ENCODE results near the gene SLX9. TPM values are rescaled to one million over a fixed set of nuclear protein-coding genes. Genes with fewer than 3 reads are reported as not detected.

SLX9 gene
- total RNA-seq, 1 experiment from 2014 or later, result 77.2 TPM

DNA sequence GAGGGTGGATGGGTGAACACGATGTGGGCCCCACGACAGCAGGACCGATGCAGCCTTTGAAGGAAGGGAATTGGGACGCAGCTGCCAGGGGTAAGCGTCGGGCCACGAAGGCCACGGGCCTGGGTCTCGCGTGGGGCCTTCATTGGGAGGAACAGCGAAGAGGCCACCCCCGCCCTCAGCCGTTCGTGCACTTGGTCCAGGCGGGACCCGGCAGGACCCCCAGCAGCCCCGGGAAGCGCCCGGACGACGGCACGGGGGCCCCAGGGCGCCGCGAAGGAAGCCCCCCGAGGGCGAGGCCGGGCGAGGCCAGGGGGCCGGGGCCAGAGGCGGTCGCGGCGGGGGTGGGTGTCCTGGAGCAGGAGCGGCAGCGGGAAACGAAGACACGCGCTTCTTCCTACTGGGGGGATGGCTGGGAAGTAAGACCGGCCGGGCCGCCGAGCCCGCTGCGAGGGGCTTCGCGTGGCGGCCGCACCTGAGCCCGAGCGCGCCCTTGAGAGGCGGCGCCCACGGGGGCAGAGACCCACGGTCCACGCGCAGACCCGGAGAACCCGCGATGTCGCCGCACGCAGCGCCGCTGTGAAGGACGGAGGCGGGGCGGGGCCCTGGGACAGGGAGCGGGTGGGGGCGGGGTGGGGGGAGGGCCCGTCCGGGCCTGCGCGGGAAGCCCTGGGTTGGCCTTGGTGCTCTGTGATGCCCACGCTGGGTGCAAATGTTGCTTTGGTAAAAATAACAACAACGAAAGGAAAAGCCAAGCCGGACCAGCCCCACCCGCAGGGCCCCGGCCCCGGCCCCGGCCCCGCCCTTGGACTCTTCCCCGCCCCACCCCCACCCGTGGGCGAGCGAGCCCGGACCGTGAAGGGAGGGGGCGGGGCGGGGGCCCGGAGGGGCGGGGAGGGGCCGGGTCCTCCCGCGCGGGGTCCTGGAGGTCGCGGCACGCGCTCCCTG, 78.6 kb downstream of the SLX9 start (continued):
- TF ChIP-seq, protein P1, sequence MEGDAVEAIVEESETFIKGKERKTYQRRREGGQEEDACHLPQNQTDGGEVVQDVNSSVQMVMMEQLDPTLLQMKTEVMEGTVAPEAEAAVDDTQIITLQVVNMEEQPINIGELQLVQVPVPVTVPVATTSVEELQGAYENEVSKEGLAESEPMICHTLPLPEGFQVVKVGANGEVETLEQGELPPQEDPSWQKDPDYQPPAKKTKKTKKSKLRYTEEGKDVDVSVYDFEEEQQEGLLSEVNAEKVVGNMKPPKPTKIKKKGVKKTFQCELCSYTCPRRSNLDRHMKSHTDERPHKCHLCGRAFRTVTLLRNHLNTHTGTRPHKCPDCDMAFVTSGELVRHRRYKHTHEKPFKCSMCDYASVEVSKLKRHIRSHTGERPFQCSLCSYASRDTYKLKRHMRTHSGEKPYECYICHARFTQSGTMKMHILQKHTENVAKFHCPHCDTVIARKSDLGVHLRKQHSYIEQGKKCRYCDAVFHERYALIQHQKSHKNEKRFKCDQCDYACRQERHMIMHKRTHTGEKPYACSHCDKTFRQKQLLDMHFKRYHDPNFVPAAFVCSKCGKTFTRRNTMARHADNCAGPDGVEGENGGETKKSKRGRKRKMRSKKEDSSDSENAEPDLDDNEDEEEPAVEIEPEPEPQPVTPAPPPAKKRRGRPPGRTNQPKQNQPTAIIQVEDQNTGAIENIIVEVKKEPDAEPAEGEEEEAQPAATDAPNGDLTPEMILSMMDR (IDR thresholded peaks at IDR 0.05), result no peak
- no peak for TF ChIP-seq JUN (CRISPR knock-in tag; IDR thresholded peaks at IDR 0.05)
- no peak for TF ChIP-seq CREM (CRISPR knock-in tag; IDR thresholded peaks at IDR 0.05)
- TF ChIP-seq, protein P2, sequence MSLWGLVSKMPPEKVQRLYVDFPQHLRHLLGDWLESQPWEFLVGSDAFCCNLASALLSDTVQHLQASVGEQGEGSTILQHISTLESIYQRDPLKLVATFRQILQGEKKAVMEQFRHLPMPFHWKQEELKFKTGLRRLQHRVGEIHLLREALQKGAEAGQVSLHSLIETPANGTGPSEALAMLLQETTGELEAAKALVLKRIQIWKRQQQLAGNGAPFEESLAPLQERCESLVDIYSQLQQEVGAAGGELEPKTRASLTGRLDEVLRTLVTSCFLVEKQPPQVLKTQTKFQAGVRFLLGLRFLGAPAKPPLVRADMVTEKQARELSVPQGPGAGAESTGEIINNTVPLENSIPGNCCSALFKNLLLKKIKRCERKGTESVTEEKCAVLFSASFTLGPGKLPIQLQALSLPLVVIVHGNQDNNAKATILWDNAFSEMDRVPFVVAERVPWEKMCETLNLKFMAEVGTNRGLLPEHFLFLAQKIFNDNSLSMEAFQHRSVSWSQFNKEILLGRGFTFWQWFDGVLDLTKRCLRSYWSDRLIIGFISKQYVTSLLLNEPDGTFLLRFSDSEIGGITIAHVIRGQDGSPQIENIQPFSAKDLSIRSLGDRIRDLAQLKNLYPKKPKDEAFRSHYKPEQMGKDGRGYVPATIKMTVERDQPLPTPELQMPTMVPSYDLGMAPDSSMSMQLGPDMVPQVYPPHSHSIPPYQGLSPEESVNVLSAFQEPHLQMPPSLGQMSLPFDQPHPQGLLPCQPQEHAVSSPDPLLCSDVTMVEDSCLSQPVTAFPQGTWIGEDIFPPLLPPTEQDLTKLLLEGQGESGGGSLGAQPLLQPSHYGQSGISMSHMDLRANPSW (CRISPR knock-in tag; conservative IDR thresholded peaks at IDR 0.05; ENCODE audit: low read depth), result no peak
- TF ChIP-seq, protein P3, sequence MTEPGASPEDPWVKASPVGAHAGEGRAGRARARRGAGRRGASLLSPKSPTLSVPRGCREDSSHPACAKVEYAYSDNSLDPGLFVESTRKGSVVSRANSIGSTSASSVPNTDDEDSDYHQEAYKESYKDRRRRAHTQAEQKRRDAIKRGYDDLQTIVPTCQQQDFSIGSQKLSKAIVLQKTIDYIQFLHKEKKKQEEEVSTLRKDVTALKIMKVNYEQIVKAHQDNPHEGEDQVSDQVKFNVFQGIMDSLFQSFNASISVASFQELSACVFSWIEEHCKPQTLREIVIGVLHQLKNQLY (CRISPR knock-in tag; IDR thresholded peaks at IDR 0.05), result no peak
- no peak for TF ChIP-seq MXD4 (CRISPR knock-in tag; IDR thresholded peaks at IDR 0.05; ENCODE audit: borderline replicate concordance)
- TF ChIP-seq ZNF317 (CRISPR knock-in tag; IDR thresholded peaks at IDR 0.05; ENCODE audit: borderline replicate concordance, low read depth), result no peak

DNA sequence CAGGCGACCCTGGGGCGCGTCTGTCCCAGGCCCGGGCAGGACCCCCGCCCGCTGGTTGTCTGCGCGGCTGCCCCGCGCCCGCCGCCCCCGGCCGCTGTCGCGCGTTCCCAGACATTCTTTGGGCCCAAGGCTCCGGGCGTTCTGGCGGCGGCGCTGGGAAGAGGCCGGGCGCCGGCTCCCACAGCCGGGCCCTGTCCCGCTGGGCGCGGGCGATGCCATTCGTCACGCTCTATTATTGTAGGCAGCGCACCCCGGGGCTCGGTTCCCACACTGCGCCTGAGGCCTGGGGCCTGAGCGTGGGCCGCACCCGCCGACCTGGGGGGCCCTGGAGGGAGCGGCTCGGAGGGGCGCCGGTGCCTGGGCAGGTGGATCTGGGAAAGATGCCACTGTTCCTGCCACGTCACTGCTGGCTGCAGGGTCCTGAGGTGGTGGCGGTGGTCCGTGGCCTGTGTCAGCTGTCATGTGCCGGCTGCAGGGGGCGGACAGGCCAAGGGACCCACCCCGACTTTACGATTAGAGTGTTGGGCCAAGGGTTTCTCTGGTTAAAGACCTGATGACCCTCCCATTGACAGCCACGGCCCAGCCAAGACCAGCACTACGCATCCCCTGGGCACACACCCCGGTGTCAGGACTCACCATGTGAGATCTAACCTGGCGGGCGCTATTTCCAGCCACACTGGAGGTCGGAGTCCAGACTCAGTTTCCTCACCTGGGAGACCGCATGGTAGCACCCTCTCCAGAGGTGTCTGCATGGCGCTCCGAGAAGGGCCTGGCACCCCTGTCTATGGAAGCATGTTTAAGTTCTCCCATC, 79.5 kb downstream of the SLX9 start:
- Mint-ChIP-seq H3K4me3 (peak overlapping the region; percentile 40), H3K36me3 (peaks cover 10% of the 10 kb centered on the region), H3K4me1 (peaks cover 1% of the 10 kb centered on the region; the same call in 1 of the 2 replicates), H3K27me3 (ENCODE audit: low read depth) (peaks cover 48% of the 10 kb centered on the region), H3K9me3 (peaks cover 12% of the 10 kb centered on the region), H3K27ac (no peak overlapping the region)
- DNase-seq (ENCODE audit: low spot score), result peak; percentile 33
- CTCF ChIA-PET, result interaction anchor here (1.5 kb wide), 1 partner anchor 119 kb away, joined by 5 read pairs; no protein-coding TSS in a partner anchor
- TF ChIP-seq CBFB (CRISPR knock-in tag; IDR thresholded peaks at IDR 0.05; ENCODE audit: low read depth) (no peak), TCF7 (CRISPR knock-in tag; IDR thresholded peaks at IDR 0.05; ENCODE audit: low read depth) (0 out of 2 replicates have a peak, but pooled peaks have one; percentile 26)
- peak; percentile 47; the same call in 1 of the 2 replicates for ATAC-seq
- POLR2A ChIA-PET, result no interaction called here

DNA sequence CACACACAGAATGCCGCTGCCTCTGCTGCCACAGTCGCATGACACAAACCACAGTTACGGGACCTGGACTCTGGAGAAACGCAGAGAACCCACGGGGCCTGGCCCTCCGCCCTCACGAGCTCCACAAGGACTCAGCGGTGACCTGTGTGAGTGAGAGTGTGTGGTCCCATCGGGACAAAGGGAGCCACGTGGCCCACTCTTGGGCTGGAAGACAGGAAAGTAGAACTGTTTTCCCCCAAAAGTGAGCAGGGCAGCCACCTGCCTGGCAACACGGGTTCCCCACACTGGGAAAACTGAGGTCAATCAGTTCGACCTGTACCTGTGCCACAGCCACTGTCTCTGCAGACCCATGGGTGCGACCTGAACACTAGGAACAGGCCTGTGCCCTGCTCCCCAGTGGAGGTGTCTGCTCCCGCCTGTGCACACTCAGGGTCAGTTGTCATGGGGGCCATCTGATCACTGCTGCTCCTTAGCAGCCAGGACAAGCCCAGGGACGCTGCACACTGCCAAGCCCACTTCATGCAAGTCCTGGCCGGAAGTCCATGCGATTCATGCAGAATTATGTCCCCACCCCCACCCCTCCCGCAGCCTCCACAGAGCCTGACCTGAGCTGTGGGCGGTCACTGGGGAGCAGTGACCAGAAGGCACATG, 80.2 kb downstream of the SLX9 start:
- ChIA-PET CTCF (interaction anchor here (1.5 kb wide), 1 partner anchor 118 kb away, joined by 5 read pairs; no protein-coding TSS in a partner anchor), POLR2A (no interaction called here)
- H3K9me3 Mint-ChIP-seq, result peaks cover 19% of the 10 kb centered on the region
- no peaks in the 10 kb centered on the region for H3K4me1 Mint-ChIP-seq
- H3K36me3 Mint-ChIP-seq, result peaks cover 13% of the 10 kb centered on the region
- peak overlapping the region; percentile 40; the same call in 1 of the 2 replicates for H3K4me3 Mint-ChIP-seq
- peaks cover 50% of the 10 kb centered on the region for H3K27me3 Mint-ChIP-seq (ENCODE audit: low read depth)
- DNase-seq (ENCODE audit: low spot score) (peak; percentile 9), ATAC-seq (no peak)
- no peak overlapping the region for H3K27ac Mint-ChIP-seq
- TF ChIP-seq HMGA2 (CRISPR knock-in tag; IDR thresholded peaks at IDR 0.05), result no peak
- no peak for TF ChIP-seq NR1H2 (CRISPR knock-in tag; IDR thresholded peaks at IDR 0.05)
- TF ChIP-seq, protein P4, sequence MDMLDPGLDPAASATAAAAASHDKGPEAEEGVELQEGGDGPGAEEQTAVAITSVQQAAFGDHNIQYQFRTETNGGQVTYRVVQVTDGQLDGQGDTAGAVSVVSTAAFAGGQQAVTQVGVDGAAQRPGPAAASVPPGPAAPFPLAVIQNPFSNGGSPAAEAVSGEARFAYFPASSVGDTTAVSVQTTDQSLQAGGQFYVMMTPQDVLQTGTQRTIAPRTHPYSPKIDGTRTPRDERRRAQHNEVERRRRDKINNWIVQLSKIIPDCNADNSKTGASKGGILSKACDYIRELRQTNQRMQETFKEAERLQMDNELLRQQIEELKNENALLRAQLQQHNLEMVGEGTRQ (CRISPR knock-in tag; IDR thresholded peaks at IDR 0.05), result no peak
- TF ChIP-seq TEAD1 (CRISPR knock-in tag; IDR thresholded peaks at IDR 0.05), result no peak
- TF ChIP-seq, protein P5, sequence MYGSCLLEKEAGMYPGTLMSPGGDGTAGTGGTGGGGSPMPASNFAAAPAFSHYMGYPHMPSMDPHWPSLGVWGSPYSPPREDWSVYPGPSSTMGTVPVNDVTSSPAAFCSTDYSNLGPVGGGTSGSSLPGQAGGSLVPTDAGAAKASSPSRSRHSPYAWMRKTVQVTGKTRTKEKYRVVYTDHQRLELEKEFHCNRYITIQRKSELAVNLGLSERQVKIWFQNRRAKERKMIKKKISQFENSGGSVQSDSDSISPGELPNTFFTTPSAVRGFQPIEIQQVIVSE (CRISPR knock-in tag; IDR thresholded peaks at IDR 0.05; ENCODE audit: borderline replicate concordance), result no peak
- no peak for TF ChIP-seq NFE2L1 (CRISPR knock-in tag; IDR thresholded peaks at IDR 0.05)
- TF ChIP-seq, protein P6, sequence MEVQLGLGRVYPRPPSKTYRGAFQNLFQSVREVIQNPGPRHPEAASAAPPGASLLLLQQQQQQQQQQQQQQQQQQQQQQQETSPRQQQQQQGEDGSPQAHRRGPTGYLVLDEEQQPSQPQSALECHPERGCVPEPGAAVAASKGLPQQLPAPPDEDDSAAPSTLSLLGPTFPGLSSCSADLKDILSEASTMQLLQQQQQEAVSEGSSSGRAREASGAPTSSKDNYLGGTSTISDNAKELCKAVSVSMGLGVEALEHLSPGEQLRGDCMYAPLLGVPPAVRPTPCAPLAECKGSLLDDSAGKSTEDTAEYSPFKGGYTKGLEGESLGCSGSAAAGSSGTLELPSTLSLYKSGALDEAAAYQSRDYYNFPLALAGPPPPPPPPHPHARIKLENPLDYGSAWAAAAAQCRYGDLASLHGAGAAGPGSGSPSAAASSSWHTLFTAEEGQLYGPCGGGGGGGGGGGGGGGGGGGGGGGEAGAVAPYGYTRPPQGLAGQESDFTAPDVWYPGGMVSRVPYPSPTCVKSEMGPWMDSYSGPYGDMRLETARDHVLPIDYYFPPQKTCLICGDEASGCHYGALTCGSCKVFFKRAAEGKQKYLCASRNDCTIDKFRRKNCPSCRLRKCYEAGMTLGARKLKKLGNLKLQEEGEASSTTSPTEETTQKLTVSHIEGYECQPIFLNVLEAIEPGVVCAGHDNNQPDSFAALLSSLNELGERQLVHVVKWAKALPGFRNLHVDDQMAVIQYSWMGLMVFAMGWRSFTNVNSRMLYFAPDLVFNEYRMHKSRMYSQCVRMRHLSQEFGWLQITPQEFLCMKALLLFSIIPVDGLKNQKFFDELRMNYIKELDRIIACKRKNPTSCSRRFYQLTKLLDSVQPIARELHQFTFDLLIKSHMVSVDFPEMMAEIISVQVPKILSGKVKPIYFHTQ (CRISPR knock-in tag; IDR thresholded peaks at IDR 0.05), result no peak
- TF ChIP-seq GRHL2 (CRISPR knock-in tag; IDR thresholded peaks at IDR 0.05; ENCODE audit: insufficient replicate concordance, severe bottlenecking), result no peak
- TF ChIP-seq ATF1 (CRISPR knock-in tag; IDR thresholded peaks at IDR 0.05), result no peak
- no peak for TF ChIP-seq KAT7 (CRISPR knock-in tag; IDR thresholded peaks at IDR 0.05; ENCODE audit: borderline replicate concordance)
